HepG2 (cell line): ENCODE results near the gene RPUSD3. TPM values are rescaled to one million over a fixed set of nuclear protein-coding genes. Genes with fewer than 3 reads are reported as not detected.

ENCODE experiments used
- CBFB ChIP-seq: sonication (generic); formaldehyde crosslinking; IDR thresholded peaks from 2 replicates; pipeline ENCODE4 v1.4.0; 2020; ENCODE audit warnings: missing genetic modification reagents
- CENPX ChIP-seq: sonication (generic); formaldehyde crosslinking; IDR thresholded peaks from 2 replicates; pipeline ENCODE4 v1.9.0; 2021; ENCODE audit warnings: mild to moderate bottlenecking, missing genetic modification reagents, moderate library complexity
- ERF ChIP-seq: IDR thresholded peaks from 2 replicates; pipeline ENCODE4 v1.6.1; 2018; ENCODE audit warnings: missing biosample characterization, missing genetic modification reagents
- HMGXB3 ChIP-seq: sonication (generic); formaldehyde crosslinking; IDR thresholded peaks from 2 replicates; pipeline ENCODE4 v1.4.0; 2020; ENCODE audit warnings: missing genetic modification reagents, borderline replicate concordance
- NR1H2 ChIP-seq: sonication (generic); formaldehyde crosslinking; IDR thresholded peaks from 2 replicates; pipeline ENCODE4 v1.8.1; 2022; ENCODE audit warnings: low read depth, missing genetic modification reagents, borderline replicate concordance
- NR2F1 ChIP-seq, 2 experiments: fragments of 450-650 bp in 1 of 2; formaldehyde crosslinking in 1 of 2; IDR thresholded peaks; 2 replicates each; pipeline versions ENCODE4 v1.5.0 to v1.6.1; 2016 to 2020; ENCODE audit warnings: mild to moderate bottlenecking in 1 of 2, missing compliant biosample characterization in 1 of 2, missing genetic modification reagents in 1 of 2, moderate library complexity in 1 of 2
- PBX3 ChIP-seq: sonication (generic); formaldehyde crosslinking; IDR thresholded peaks from 2 replicates; pipeline ENCODE4 v1.8.1; 2023; ENCODE audit warnings: missing genetic modification reagents, inconsistent platforms, borderline replicate concordance
- POLR2G ChIP-seq: fragments of 200-400 bp; formaldehyde crosslinking; IDR thresholded peaks from 2 replicates; pipeline ENCODE4 v1.6.1; 2018; ENCODE audit warnings: mild to moderate bottlenecking, low read depth, low read length, moderate library complexity
- RBM39 ChIP-seq: fragments of 200-400 bp; formaldehyde crosslinking; IDR thresholded peaks from one replicate; pipeline ENCODE4 v1.6.1; 2018; ENCODE audit warnings: antibody characterized with exemption, mild to moderate bottlenecking, low read depth, low read length; ENCODE audit not compliant: poor library complexity, severe bottlenecking
- SATB2 ChIP-seq: sonication (generic); formaldehyde crosslinking; IDR thresholded peaks from 2 replicates; pipeline ENCODE4 v1.5.0; 2020; ENCODE audit warnings: missing genetic modification reagents
- ZHX2 ChIP-seq, 2 experiments: sonication (generic) in 1 of 2; formaldehyde crosslinking in 1 of 2; IDR thresholded peaks; 2 replicates each; pipeline versions ENCODE4 v1.6.1 to v1.9.0; 2014 to 2022; ENCODE audit warnings: antibody characterized with exemption in 1 of 2, borderline replicate concordance in 1 of 2, inconsistent platforms in 1 of 2, low read depth in 1 of 2, missing genetic modification reagents in 1 of 2
- ZNF160 ChIP-seq: sonication (generic); formaldehyde crosslinking; IDR thresholded peaks from 2 replicates; pipeline ENCODE4 v1.8.0; 2022; ENCODE audit warnings: mild to moderate bottlenecking, inconsistent platforms, missing genetic modification reagents
- ZNF20 ChIP-seq: sonication (generic); formaldehyde crosslinking; IDR thresholded peaks from 2 replicates; pipeline ENCODE4 v1.4.0; 2020; ENCODE audit warnings: mild to moderate bottlenecking, moderate library complexity, missing genetic modification reagents
- ZNF446 ChIP-seq: sonication (generic); formaldehyde crosslinking; IDR thresholded peaks from 2 replicates; pipeline ENCODE4 v1.5.0; 2020; ENCODE audit warnings: mild to moderate bottlenecking, missing genetic modification reagents
- ZNF670 ChIP-seq: sonication (generic); formaldehyde crosslinking; IDR thresholded peaks from 2 replicates; pipeline ENCODE4 v1.8.0; 2022; ENCODE audit warnings: mild to moderate bottlenecking, missing genetic modification reagents, borderline replicate concordance
- polyA plus RNA-seq, 8 experiments: library from polyadenylated mRNA; depleted of rRNA in 3 of 8; stranded (reverse) in 7 of 8; unstranded in 1 of 8; fragments of >200 nt; fragmentation: Illumina TruSeq in 4 of 8; extraction: Trizol in 4 of 8; gene quantifications; 2 replicates each; pipeline versions ENCODE4 v1.2.1 to v1.2.3, GENCODE V29; 2011 to 2016; ENCODE audit warnings: low read depth in 4 of 8, missing spikeins in 1 of 8, mixed read lengths in 1 of 8; ENCODE audit not compliant: insufficient read depth in 1 of 8
- total RNA-seq, 5 experiments: library from RNA; depleted of rRNA; stranded (reverse); fragments of >200 nt; fragmentation: Illumina TruSeq; extraction: Trizol; gene quantifications; 2 replicates each; pipeline ENCODE4 v1.2.3, GENCODE V29; 2016; ENCODE audit warnings: low read depth in 1 of 5

Gene RPUSD3
- total and polyA plus RNA-seq, 2 of the 13 experiments (the other 11 are each of a cell fraction or from before 2014, with no cell fraction given) = 32.1 to 48.7 TPM

GRCh38 chr3:9890249-9891071 lies 46.7 kb upstream of the RPUSD3 start, which contains the start of gene JAGN1 (continued):
- TF ChIP-seq PBX3 (CRISPR knock-in tag) (no peak), CENPX (no peak), NR1H2 (CRISPR knock-in tag) (peak; percentile 44; the same call in 1 of the 2 replicates), ZNF670 (peak; percentile 85; the same call in 1 of the 2 replicates), HMGXB3 (CRISPR knock-in tag) (peak; percentile 52; the same call in 1 of the 2 replicates), NR2F1 (CRISPR knock-in tag; IDR thresholded peaks at IDR 0.05) (peak in 1 of 2 experiments; percentile 13; a peak in 1 of 4 replicates), ZNF160 (CRISPR knock-in tag) (peak; percentile 78; the same call in 1 of the 2 replicates), RBM39 (peak; percentile 84), ERF (CRISPR knock-in tag) (peak; percentile 78), ZNF20 (CRISPR knock-in tag) (peak; percentile 87; the same call in 1 of the 2 replicates), SATB2 (CRISPR knock-in tag) (0 out of 2 replicates have a peak, but pooled peaks have one; percentile 48), POLR2G (peak; percentile 94), ZHX2 (IDR thresholded peaks at IDR 0.05; ENCODE audit: low read depth) (peak; percentile 30; the same call in 1 of the 2 replicates), ZHX2 (CRISPR knock-in tag; IDR thresholded peaks at IDR 0.05; ENCODE audit: borderline replicate concordance) (0 out of 2 replicates have a peak, but pooled peaks have one; percentile 58), ZNF446 (CRISPR knock-in tag) (peak; percentile 95; the same call in 1 of the 2 replicates), CBFB (CRISPR knock-in tag) (peak; percentile 57; the same call in 1 of the 2 replicates)
